Mesenchymal stem cell (in vitro differentiated cells and primary cell): ENCODE measurements around the gene ADAT2.

ENCODE experiments used
- DNase-seq: peaks from one replicate; pipeline ENCODE4 v3.0.0-alpha.2; 2013
- H2AFZ ChIP-seq: one replicate; pipeline ENCODE4 v1.6.1; 2013; ENCODE audit warnings: low read depth, mild to moderate bottlenecking, control low read depth, inconsistent platforms, low read length, moderate library complexity
- H2AK5ac ChIP-seq: 2 replicates; pipeline ENCODE4 v1.6.1; 2013; ENCODE audit warnings: low read length, moderate library complexity, mild to moderate bottlenecking, inconsistent platforms; ENCODE audit not compliant: severe bottlenecking
- H2BK120ac ChIP-seq: one replicate; pipeline ENCODE4 v1.6.1; 2013; ENCODE audit warnings: low read depth, mild to moderate bottlenecking, inconsistent platforms, low read length, moderate library complexity
- H2BK12ac ChIP-seq, 2 experiments: one replicate each; pipeline ENCODE4 v1.6.1; 2013; ENCODE audit warnings: inconsistent platforms in 2 of 2, low read length in 2 of 2, mild to moderate bottlenecking in 2 of 2, moderate library complexity in 2 of 2, control low read depth in 1 of 2
- H2BK15ac ChIP-seq: one replicate; pipeline ENCODE4 v1.6.1; 2013; ENCODE audit warnings: mild to moderate bottlenecking, low read depth, inconsistent platforms; ENCODE audit not compliant: poor library complexity, severe bottlenecking
- H2BK5ac ChIP-seq: 2 replicates; pipeline ENCODE4 v1.6.1; 2013; ENCODE audit warnings: low read depth, mild to moderate bottlenecking, low read length, control low read depth, inconsistent platforms; ENCODE audit not compliant: poor library complexity, severe bottlenecking
- H3K14ac ChIP-seq, 2 experiments: one replicate each; pipeline ENCODE4 v1.6.1; 2013; ENCODE audit warnings: inconsistent platforms in 2 of 2, low read length in 2 of 2, control low read depth in 1 of 2, mild to moderate bottlenecking in 1 of 2, moderate library complexity in 1 of 2
- H3K18ac ChIP-seq, 2 experiments: one replicate each; pipeline ENCODE4 v1.6.1; 2013; ENCODE audit warnings: inconsistent platforms in 2 of 2, low read length in 2 of 2, control low read depth in 1 of 2, low read depth in 1 of 2, mild to moderate bottlenecking in 1 of 2
- H3K23ac ChIP-seq, 2 experiments: one replicate each; pipeline ENCODE4 v1.6.1; 2013; ENCODE audit warnings: inconsistent platforms in 2 of 2, low read length in 2 of 2, mild to moderate bottlenecking in 2 of 2, moderate library complexity in 2 of 2, control low read depth in 1 of 2
- H3K27ac ChIP-seq: 2 replicates; pipeline ENCODE4 v1.5.1; 2013; ENCODE audit warnings: mild to moderate bottlenecking, moderate library complexity, low read length, control low read depth, inconsistent platforms; ENCODE audit not compliant: poor library complexity, severe bottlenecking
- H3K27me3 ChIP-seq, 2 experiments: 2 replicates each; pipeline versions ENCODE4 v1.6.1 to v1.7.0; 2013; ENCODE audit warnings: low read length in 2 of 2, mild to moderate bottlenecking in 2 of 2, moderate library complexity in 2 of 2, control low read depth in 1 of 2, inconsistent platforms in 1 of 2; ENCODE audit not compliant: control insufficient read depth in 1 of 2, insufficient read depth in 1 of 2
- H3K36me3 ChIP-seq, 2 experiments: 2 replicates each; pipeline versions ENCODE4 v1.6.1 to v1.7.0; 2013; ENCODE audit warnings: low read length in 2 of 2, control low read depth in 1 of 2, inconsistent platforms in 1 of 2, low read depth in 1 of 2, mild to moderate bottlenecking in 1 of 2; ENCODE audit not compliant: insufficient read depth in 2 of 2, control insufficient read depth in 1 of 2
- H3K4ac ChIP-seq, 2 experiments: one replicate each; pipeline ENCODE4 v1.6.1; 2013; ENCODE audit warnings: inconsistent platforms in 2 of 2, low read length in 2 of 2, mild to moderate bottlenecking in 2 of 2, moderate library complexity in 2 of 2, control low read depth in 1 of 2, low read depth in 1 of 2
- H3K4me1 ChIP-seq: 2 replicates; pipeline ENCODE4 v1.6.1; 2013; ENCODE audit warnings: low read depth, low read length, control low read depth; ENCODE audit not compliant: control insufficient read depth, insufficient read depth
- H3K4me2 ChIP-seq: 2 replicates; pipeline ENCODE4 v1.6.1; 2013; ENCODE audit warnings: low read length, mild to moderate bottlenecking, inconsistent platforms; ENCODE audit not compliant: poor library complexity, severe bottlenecking
- H3K4me3 ChIP-seq, 2 experiments: 2 replicates each; pipeline versions ENCODE4 v1.5.1 to v1.7.0; 2013; ENCODE audit warnings: low read length in 2 of 2, mild to moderate bottlenecking in 2 of 2, control low read depth in 1 of 2, low read depth in 1 of 2; ENCODE audit not compliant: insufficient read depth in 1 of 2
- H3K79me1 ChIP-seq: replicated peaks from 2 replicates; pipeline ENCODE4 v1.6.1; 2013; ENCODE audit warnings: mild to moderate bottlenecking, control low read depth, low read length, inconsistent platforms; ENCODE audit not compliant: poor library complexity, severe bottlenecking
- H3K9ac ChIP-seq: 2 replicates; pipeline ENCODE4 v1.7.0; 2013; ENCODE audit warnings: mild to moderate bottlenecking, low read length, moderate library complexity
- H3K9me3 ChIP-seq: 2 replicates; pipeline ENCODE4 v1.7.0; 2013; ENCODE audit warnings: mild to moderate bottlenecking, low read length; ENCODE audit not compliant: control insufficient read depth
- H4K8ac ChIP-seq: one replicate; pipeline ENCODE4 v1.6.1; 2013; ENCODE audit warnings: inconsistent platforms, mild to moderate bottlenecking, low read length, moderate library complexity
- H4K91ac ChIP-seq: one replicate; pipeline ENCODE4 v1.6.1; 2013; ENCODE audit warnings: mild to moderate bottlenecking, low read length, inconsistent platforms
- WGBS: methylation state at CpG from one replicate; pipeline ENCODE4 v1.1.7; 2013; ENCODE audit warnings: mixed read lengths; 5-methylcytosine and 5-hydroxymethylcytosine counted together

Gene ADAT2

DNA sequence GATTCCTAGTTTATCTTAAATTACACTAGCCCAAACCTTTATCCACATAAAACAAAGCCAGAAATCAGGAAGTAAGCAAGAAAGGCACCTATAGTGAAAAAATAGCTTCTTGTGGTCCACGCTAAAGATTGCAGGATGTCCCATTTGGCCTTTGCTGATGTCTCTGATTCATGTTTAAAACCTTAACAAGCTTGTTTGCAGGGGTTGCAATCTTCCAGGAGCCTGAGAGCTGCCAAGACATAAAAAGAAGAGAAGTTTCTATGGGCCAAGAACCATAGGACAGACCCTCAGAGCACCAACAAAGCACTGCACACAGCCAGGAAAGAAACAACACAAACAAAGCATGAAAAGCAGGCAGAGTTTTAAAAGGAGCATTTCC, 49.4 kb downstream of the ADAT2 start:
- no peak overlapping the region for H3K14ac ChIP-seq
- 83% methylated on average over 1 of the region's 1 CpG for WGBS
- H3K4me2 ChIP-seq, result no peak overlapping the region
- no peak overlapping the region for H3K27ac ChIP-seq
- no peak overlapping the region for H2BK5ac ChIP-seq
- no peak overlapping the region for H2BK120ac ChIP-seq
- H2AFZ ChIP-seq, result no peak overlapping the region
- H3K27me3 ChIP-seq, result no peaks in the 10 kb centered on the region
- H2BK15ac ChIP-seq, result no peak overlapping the region
- H3K23ac ChIP-seq, result no peak overlapping the region
- H3K79me1 ChIP-seq, result no peaks in the 10 kb centered on the region
- H3K4me3 ChIP-seq, result no peak overlapping the region
- DNase-seq, result no peak
- peaks cover 3% of the 10 kb centered on the region for H3K4me1 ChIP-seq
- H3K4ac ChIP-seq, result no peak overlapping the region
- no peak overlapping the region for H4K8ac ChIP-seq
- H3K18ac ChIP-seq, result no peak overlapping the region
- H4K91ac ChIP-seq, result no peak overlapping the region
- no peak overlapping the region for H2AK5ac ChIP-seq
- H3K9ac ChIP-seq, result no peak overlapping the region
- no peak overlapping the region for H2BK12ac ChIP-seq
- no peaks in the 10 kb centered on the region for H3K36me3 ChIP-seq
- H3K9me3 ChIP-seq, result no peaks in the 10 kb centered on the region

DNA sequence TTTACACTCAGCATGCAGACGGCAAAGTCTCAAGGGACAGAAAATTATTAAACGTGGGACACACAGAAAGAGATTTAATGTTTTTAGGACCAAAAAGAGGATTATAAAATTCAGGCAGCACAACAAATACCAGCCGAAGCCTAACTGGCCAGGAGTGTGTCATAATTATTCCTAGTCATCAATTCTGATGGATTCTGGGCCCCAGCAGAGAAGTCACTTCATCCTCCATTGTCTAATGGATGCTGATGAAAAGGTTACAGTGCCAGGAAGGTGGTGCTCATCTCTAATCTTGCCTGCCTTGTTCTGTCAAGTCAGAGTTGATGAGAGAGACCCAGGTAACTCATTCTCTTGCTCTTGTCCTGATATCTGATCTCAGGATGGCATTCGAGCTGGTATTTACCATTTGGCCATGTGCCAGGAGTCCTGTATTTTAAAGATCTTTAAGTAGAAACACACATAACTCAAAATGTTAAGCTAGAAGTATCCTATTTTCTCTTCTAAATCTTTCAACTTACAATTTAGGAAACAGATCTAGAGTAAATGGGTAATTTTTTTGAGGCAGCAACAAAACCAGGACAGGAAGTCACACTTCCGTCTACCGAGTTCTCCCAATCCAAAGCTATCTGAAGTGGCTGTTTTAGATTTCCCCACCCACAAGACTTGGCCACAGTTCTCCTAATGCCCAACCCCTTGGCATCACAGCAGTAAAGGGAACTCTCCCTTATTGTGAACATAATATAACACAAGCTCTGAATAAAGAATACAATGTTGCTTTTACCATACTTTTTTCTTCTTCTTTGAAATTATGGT, 50.0 kb downstream of the ADAT2 start:
- Histone ChIP-seq H4K91ac (no peak overlapping the region), H3K23ac (no peak overlapping the region), H3K4me1 (peaks cover 2% of the 10 kb centered on the region), H3K27ac (no peak overlapping the region), H3K9me3 (no peaks in the 10 kb centered on the region), H4K8ac (no peak overlapping the region), H3K18ac (no peak overlapping the region), H2BK120ac (no peak overlapping the region), H3K79me1 (no peaks in the 10 kb centered on the region), H3K4me2 (no peak overlapping the region), H2BK15ac (no peak overlapping the region), H3K9ac (no peak overlapping the region), H2AK5ac (no peak overlapping the region), H3K27me3 (no peaks in the 10 kb centered on the region), H3K4me3 (no peak overlapping the region), H3K4ac (no peak overlapping the region), H3K36me3 (no peaks in the 10 kb centered on the region), H2AFZ (no peak overlapping the region), H2BK12ac (no peak overlapping the region), H3K14ac (no peak overlapping the region), H2BK5ac (no peak overlapping the region)
- WGBS, result 87% methylated on average over 5 of the region's 6 CpGs
- no peak for DNase-seq

DNA sequence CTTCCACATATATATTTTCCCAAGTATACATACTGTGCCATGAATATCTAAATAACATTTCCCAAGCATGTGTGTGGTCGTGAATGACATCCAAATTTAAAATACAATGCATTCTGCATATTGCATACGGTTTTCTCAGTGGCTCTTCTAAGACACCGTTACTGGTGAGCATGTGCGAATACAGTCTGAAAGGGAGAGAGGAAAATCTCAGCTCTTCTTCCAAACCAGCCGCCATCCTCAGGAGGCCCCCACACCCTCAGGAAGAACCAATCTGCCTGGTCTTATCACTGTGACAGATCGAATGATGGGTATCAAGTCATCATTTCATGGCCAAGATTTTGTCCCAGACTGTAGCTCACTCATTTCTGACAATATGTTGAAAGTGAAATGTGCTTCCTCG, 50.7 kb downstream of the ADAT2 start:
- Histone ChIP-seq H3K9ac (no peak overlapping the region), H3K4me2 (no peak overlapping the region), H3K36me3 (no peaks in the 10 kb centered on the region), H2AFZ (no peak overlapping the region), H3K4me3 (no peak overlapping the region), H3K79me1 (no peaks in the 10 kb centered on the region), H2BK15ac (no peak overlapping the region), H3K4ac (no peak overlapping the region), H4K91ac (no peak overlapping the region), H3K9me3 (no peaks in the 10 kb centered on the region), H2BK12ac (no peak overlapping the region), H3K18ac (no peak overlapping the region), H4K8ac (no peak overlapping the region), H2BK5ac (no peak overlapping the region), H2AK5ac (no peak overlapping the region), H3K27ac (no peak overlapping the region), H3K23ac (no peak overlapping the region), H3K4me1 (peaks cover 2% of the 10 kb centered on the region), H3K14ac (no peak overlapping the region), H3K27me3 (no peaks in the 10 kb centered on the region), H2BK120ac (no peak overlapping the region)
- 92% methylated on average over 7 of the region's 7 CpGs for WGBS
- no peak for DNase-seq

- H3K79me1 ChIP-seq, result no peaks in the 10 kb centered on the region
- H2BK12ac ChIP-seq, result no peak overlapping the region
- no peaks in the 10 kb centered on the region for H3K36me3 ChIP-seq
- H3K18ac ChIP-seq, result no peak overlapping the region
- H2AFZ ChIP-seq, result no peak overlapping the region
- H2BK120ac ChIP-seq, result no peak overlapping the region
- peaks cover 2% of the 10 kb centered on the region for H3K4me1 ChIP-seq
- 90% methylated on average over 5 of the region's 5 CpGs for WGBS
- peak overlapping the region in 1 of 2 experiments; percentile 28 for H3K14ac ChIP-seq
- H2AK5ac ChIP-seq, result no peak overlapping the region
- no peak overlapping the region for H3K27ac ChIP-seq
- no peak overlapping the region for H3K4me3 ChIP-seq
- DNase-seq, result no peak
- no peak overlapping the region for H4K8ac ChIP-seq
- H2BK15ac ChIP-seq, result no peak overlapping the region
- H3K4ac ChIP-seq, result no peak overlapping the region
- H2BK5ac ChIP-seq, result no peak overlapping the region
- no peak overlapping the region for H4K91ac ChIP-seq
- no peak overlapping the region for H3K9ac ChIP-seq
- H3K23ac ChIP-seq, result no peak overlapping the region
- no peaks in the 10 kb centered on the region for H3K27me3 ChIP-seq
- no peaks in the 10 kb centered on the region for H3K9me3 ChIP-seq
- no peak overlapping the region for H3K4me2 ChIP-seq
These were observed 51.3 kb downstream of the ADAT2 start for GRCh38 chr6:143399176-143399575.
